Endothelial cell of umbilical vein (primary cell): Measurements from ENCODE around the gene TBC1D16. TPM values are rescaled to one million over a fixed set of nuclear protein-coding genes. Genes with fewer than 3 reads are reported as not detected.

Source experiments
- BruUV-seq: library from RNA; stranded (reverse); fragments of 400-500 nt; replicated peaks from 2 replicates; lab custom pipeline; 2021; lab: Mats Ljungman, UMichigan
- CTCF ChIA-PET: fragments of 300-600, 350-600 bp; sonication (Branson Sonifier 250); formaldehyde crosslinking; loops from one replicate; lab custom pipeline; 2021; ENCODE audit warnings: antibody characterized with exemption, inconsistent platforms; lab: Charles Lee
- POLR2A ChIA-PET: fragments of 300-600, 350-600 bp; sonication (Branson Sonifier 250); formaldehyde crosslinking; loops from one replicate; lab custom pipeline; 2021; ENCODE audit warnings: antibody characterized with exemption, inconsistent platforms; lab: Charles Lee
- DNase-seq: peaks from one replicate; pipeline ENCODE4 v3.0.0-alpha.2; 2011; ENCODE audit warnings: low read depth, low spot score
- FAIRE-seq: peaks from 2 replicates; lab custom pipeline; 2011; peaks lifted over from hg19 to GRCh38; lab: Jason Lieb, UNC
- H2AFZ ChIP-seq: 2 replicates; pipeline ENCODE4 v1.6.0; 2012; ENCODE audit warnings: low read depth, low read length, control low read depth, inconsistent platforms
- H3K27ac ChIP-seq: 2 replicates; pipeline ENCODE4 v1.5.1; 2011; ENCODE audit warnings: low read depth, mild to moderate bottlenecking, control low read depth, low read length, moderate library complexity; ENCODE audit not compliant: insufficient read depth
- H3K27me3 ChIP-seq, 2 experiments: 2 replicates each; pipeline versions ENCODE4 v1.6.0 to v1.6.1; 2011; ENCODE audit warnings: low read length in 2 of 2, mixed read lengths in 1 of 2; ENCODE audit not compliant: control insufficient read depth in 2 of 2, insufficient read depth in 2 of 2
- H3K36me3 ChIP-seq, 2 experiments: 2 replicates in 1 of 2; 3 replicates in 1 of 2; pipeline ENCODE4 v1.5.1; 2011; ENCODE audit warnings: low read length in 2 of 2, mild to moderate bottlenecking in 1 of 2, moderate library complexity in 1 of 2; ENCODE audit not compliant: control insufficient read depth in 2 of 2, insufficient read depth in 2 of 2; ENCODE audit errors: extremely low read depth in 1 of 2
- H3K4me1 ChIP-seq: 3 replicates; pipeline ENCODE4 v1.5.1; 2011; ENCODE audit warnings: mild to moderate bottlenecking, low read length; ENCODE audit not compliant: control insufficient read depth, insufficient read depth; ENCODE audit errors: extremely low read depth
- H3K4me2 ChIP-seq: 2 replicates; pipeline ENCODE4 v1.6.1; 2011; ENCODE audit warnings: low read length, control low read depth, mixed read lengths; ENCODE audit not compliant: insufficient read depth
- H3K4me3 ChIP-seq, 3 experiments: fragments of 200-600 bp in 1 of 3; sonication (generic), shearing (Covaris generic) in 1 of 3; replicated peaks in 1 of 3; 2 replicates each; pipeline ENCODE4 v1.5.1; 2011 to 2016; ENCODE audit warnings: control low read depth in 3 of 3, low read length in 3 of 3, mild to moderate bottlenecking in 2 of 3, inconsistent platforms in 1 of 3, low read depth in 1 of 3, moderate library complexity in 1 of 3; ENCODE audit not compliant: insufficient read depth in 1 of 3
- H3K79me2 ChIP-seq: 2 replicates; pipeline ENCODE4 v1.6.0; 2012; ENCODE audit warnings: low read length, inconsistent platforms; ENCODE audit not compliant: control insufficient read depth, insufficient read depth
- H3K9ac ChIP-seq: replicated peaks from 2 replicates; pipeline ENCODE3; 2011; ENCODE audit warnings: low read length, control low read depth; ENCODE audit not compliant: insufficient read depth; ENCODE audit errors: extremely low read depth
- H3K9me1 ChIP-seq: replicated peaks from 3 replicates; pipeline ENCODE4 v1.6.0; 2011; ENCODE audit warnings: mild to moderate bottlenecking, low read length; ENCODE audit not compliant: control insufficient read depth, insufficient read depth; ENCODE audit errors: extremely low read depth
- H3K9me3 ChIP-seq: replicated peaks from 2 replicates; pipeline ENCODE4 v1.5.1; 2012; ENCODE audit warnings: low read length, inconsistent platforms; ENCODE audit not compliant: control insufficient read depth, insufficient read depth
- H4K20me1 ChIP-seq: replicated peaks from 2 replicates; pipeline ENCODE3; 2011; ENCODE audit warnings: mild to moderate bottlenecking, low read length; ENCODE audit not compliant: control insufficient read depth, insufficient read depth; ENCODE audit errors: extremely low read depth
- CTCF ChIP-seq, 2 donors: IDR thresholded peaks; 1 replicate in 1 of 2; 2 replicates in 1 of 2; pipeline ENCODE4 v1.5.1; 2011; ENCODE audit warnings: low read length in 2 of 2, mild to moderate bottlenecking in 2 of 2, moderate library complexity in 2 of 2, control low read depth in 1 of 2, inconsistent platforms in 1 of 2, low read depth in 1 of 2; ENCODE audit not compliant: insufficient read depth in 1 of 2; ENCODE audit errors: extremely low read depth in 1 of 2
- EZH2 ChIP-seq: IDR thresholded peaks from 2 replicates; pipeline ENCODE4 v1.6.1; 2012; ENCODE audit warnings: borderline replicate concordance, low read depth, mild to moderate bottlenecking, moderate library complexity, low read length, inconsistent platforms; ENCODE audit not compliant: severe bottlenecking
- FOS ChIP-seq: IDR thresholded peaks from 2 replicates; pipeline ENCODE4 v1.6.1; 2011; ENCODE audit warnings: mild to moderate bottlenecking, low read length, moderate library complexity, borderline replicate concordance; ENCODE audit not compliant: insufficient read depth
- GATA2 ChIP-seq: IDR thresholded peaks from 2 replicates; pipeline ENCODE4 v1.7.0; 2011; ENCODE audit warnings: low read depth, mild to moderate bottlenecking, moderate library complexity, mixed read lengths, low read length; ENCODE audit not compliant: insufficient read length, insufficient read depth
- JUN ChIP-seq: IDR thresholded peaks from 2 replicates; pipeline ENCODE4 v1.6.1; 2011; ENCODE audit warnings: borderline replicate concordance, low read depth; ENCODE audit not compliant: insufficient read length, insufficient read depth
- MAX ChIP-seq: IDR thresholded peaks from 2 replicates; pipeline ENCODE4 v1.6.1; 2011; ENCODE audit not compliant: insufficient read depth, insufficient read length
- MYC ChIP-seq: IDR thresholded peaks from one replicate; pipeline ENCODE4 v1.6.1; 2011; ENCODE audit warnings: mild to moderate bottlenecking, low read depth, low read length
- POLR2A ChIP-seq: IDR thresholded peaks from 2 replicates; pipeline ENCODE4 v1.6.1; 2012; ENCODE audit warnings: low read depth, mild to moderate bottlenecking, control low read depth, low read length
- POLR2AphosphoS5 ChIP-seq: IDR thresholded peaks from 2 replicates; pipeline ENCODE4 v1.6.1; 2012; ENCODE audit warnings: low read depth, mild to moderate bottlenecking, control low read depth, low read length, moderate library complexity; ENCODE audit not compliant: insufficient read depth
- dilution Hi-C: fragments of 300-500 bp; cut with MboI; formaldehyde crosslinking; loops from one replicate; pipeline ENCODE4 v1.15.0; 2019; ENCODE audit warnings: low sequenced_read_pairs; ENCODE audit not compliant: extremely low pct_ligation_motif_present
- intact Hi-C: fragments of 100-400 bp; cut with micrococcal nuclease; formaldehyde crosslinking; loops from one replicate; pipeline ENCODE4 v1.10.0; 2022
- polyA plus RNA-seq, 4 experiments: library from polyadenylated mRNA; depleted of rRNA in 3 of 4; stranded (reverse) in 3 of 4; unstranded in 1 of 4; fragments of >200 nt; gene quantifications; 2 replicates each; pipeline versions ENCODE4 v1.2.1 to v1.2.3, GENCODE V29; 2011 to 2012; ENCODE audit warnings: missing spikeins in 1 of 4
- total RNA-seq: library from RNA; stranded (reverse); gene quantifications from 2 replicates; pipeline ENCODE4 v1.2.3, GENCODE V29; 2021

TBC1D16 gene
- total and polyA plus RNA-seq, 2 donors (not counting 3 experiments of a cell fraction or from before 2014, with no cell fraction given) = 12.9 to 48.6 TPM

- Histone ChIP-seq H3K4me3 (no peak overlapping the region), H3K9me3 (no peaks in the 10 kb centered on the region), H3K4me1 (no peaks in the 10 kb centered on the region), H2AFZ (no peak overlapping the region), H3K9ac (no peak overlapping the region), H3K27me3 (peaks cover 2 to 5% of the 10 kb centered on the region in 2 experiments), H3K36me3 (no peaks in the 10 kb centered on the region), H4K20me1 (no peaks in the 10 kb centered on the region), H3K27ac (no peak overlapping the region), H3K4me2 (no peak overlapping the region), H3K79me2 (no peaks in the 10 kb centered on the region), H3K9me1 (no peaks in the 10 kb centered on the region)
- dilution Hi-C loops = no loop called here
- FAIRE-seq (no peak), DNase-seq (no peak)
- ChIA-PET POLR2A (no interaction called here), CTCF (interaction anchor here (0.6 to 1.8 kb wide), 7 partner anchors 32 to 185 kb away, joined by 3 to 9 read pairs (median 3); partner anchors contain the start of gene CBX4)
- intact Hi-C loops = loop anchor here (10.0 kb wide), 1 partner anchor 182 kb away; no protein-coding TSS in a partner anchor
- TF ChIP-seq MAX (no peak), POLR2AphosphoS5 (no peak), POLR2A (no peak), GATA2 (no peak), CTCF (IDR thresholded peaks at IDR 0.05; ENCODE audit: extremely low read depth in 1 of 2, insufficient read depth in 1 of 2, low read depth in 1 of 2, low read length in 2 of 2) (no peak), JUN (no peak), EZH2 (no peak), FOS (no peak), MYC (no peak)
- BruUV-seq = no TSS peak
Observed at GRCh38 chr17:79926605-79927135, 109.0 kb downstream of the TBC1D16 start.
